GM12878 (cell line): ENCODE results near the gene FCRLA. TPM values are rescaled to one million over a fixed set of nuclear protein-coding genes. Genes with fewer than 3 reads are reported as not detected.
A peak's percentile ranks its signal among the peaks of the same experiment; 100 is the strongest.

ENCODE experiments used
- ATAC-seq: fragments of 200-7000 bp; cut with Tn5 transposase; 3 replicates; pipeline ENCODE4 v1.9.1; 2020; ENCODE audit warnings: mild to moderate bottlenecking, moderate library complexity
- BruUV-seq: library from RNA; stranded (reverse); fragments of 400-500 nt; replicated peaks from 2 replicates; lab custom pipeline; 2021; lab: Mats Ljungman, UMichigan
- CTCF ChIA-PET: fragments of 300-600 bp; sonication (Branson Sonifier 250); formaldehyde crosslinking; extraction: SDS; loops from one replicate; lab custom pipeline; 2021; ENCODE audit warnings: inconsistent platforms; lab: Yijun Ruan, JAX
- POLR2A ChIA-PET: fragments of 350-600 bp; formaldehyde crosslinking; extraction: SDS; loops from one replicate; lab custom pipeline; 2021; ENCODE audit warnings: inconsistent platforms; lab: Charles Lee
- RAD21 ChIA-PET: fragments of 300-600 bp; sonication (Branson Sonifier 250); formaldehyde crosslinking; loops from one replicate; lab custom pipeline; 2023; ENCODE audit warnings: antibody characterized with exemption; ENCODE audit not compliant: unreplicated experiment; lab: Charles Lee
- SMC1A ChIA-PET: fragments of 300-600 bp; sonication (Branson Sonifier 250); formaldehyde crosslinking; loops from one replicate; lab custom pipeline; 2023; ENCODE audit not compliant: unreplicated experiment, uncharacterized antibody; lab: Charles Lee
- DNase-seq: peaks from one replicate; pipeline ENCODE4 v3.0.0-alpha.2; 2011; ENCODE audit warnings: low read depth, low spot score
- FAIRE-seq: peaks from 3 replicates; lab custom pipeline; 2011; peaks lifted over from hg19 to GRCh38; lab: Jason Lieb, UNC
- H2AFZ ChIP-seq: 2 replicates; pipeline ENCODE4 v1.6.0; 2011; ENCODE audit warnings: low read depth, low read length, control low read depth; ENCODE audit not compliant: control insufficient read depth
- H3K27ac ChIP-seq: 2 replicates; pipeline ENCODE4 v1.5.1; 2011; ENCODE audit warnings: control low read depth; ENCODE audit not compliant: control insufficient read depth, insufficient read depth
- H3K27me3 ChIP-seq, 2 experiments: replicated peaks in 1 of 2; 2 replicates each; pipeline versions ENCODE4 v1.6.0 to v1.6.1; 2011; ENCODE audit warnings: low read length in 1 of 2; ENCODE audit not compliant: control insufficient read depth in 2 of 2, insufficient read depth in 2 of 2
- H3K36me3 ChIP-seq, 2 experiments: 2 replicates each; pipeline ENCODE4 v1.5.1; 2011; ENCODE audit warnings: low read length in 1 of 2; ENCODE audit not compliant: control insufficient read depth in 2 of 2, insufficient read depth in 2 of 2
- H3K4me1 ChIP-seq: 2 replicates; pipeline ENCODE4 v1.6.1; 2011; ENCODE audit warnings: mild to moderate bottlenecking, low read length, moderate library complexity, mixed read lengths; ENCODE audit not compliant: control insufficient read depth, insufficient read depth
- H3K4me2 ChIP-seq: 2 replicates; pipeline ENCODE4 v1.6.0; 2011; ENCODE audit warnings: control low read depth; ENCODE audit not compliant: control insufficient read depth, insufficient read depth
- H3K4me3 ChIP-seq: fragments of 200-600 bp; sonication (generic); 2 replicates; pipeline ENCODE4 v1.5.1; 2016
- H3K79me2 ChIP-seq: 2 replicates; pipeline ENCODE4 v1.6.0; 2011; ENCODE audit warnings: low read length; ENCODE audit not compliant: control insufficient read depth, insufficient read depth
- H3K9ac ChIP-seq: 2 replicates; pipeline ENCODE4 v1.8.0; 2011; ENCODE audit warnings: low read length, control low read depth, mixed read lengths; ENCODE audit not compliant: control insufficient read depth, insufficient read depth
- H3K9me3 ChIP-seq: replicated peaks from 3 replicates; pipeline ENCODE4 v1.5.1; 2011; ENCODE audit warnings: mild to moderate bottlenecking, low read length; ENCODE audit not compliant: control insufficient read depth, insufficient read depth
- H4K20me1 ChIP-seq: 2 replicates; pipeline ENCODE4 v1.6.0; 2011; ENCODE audit not compliant: control insufficient read depth, insufficient read depth
- BHLHE40 ChIP-seq, 2 experiments: fragments of 450-650 bp in 1 of 2; IDR thresholded peaks; 2 replicates each; pipeline ENCODE4 v1.6.1; 2011 to 2017; ENCODE audit warnings: low read depth in 2 of 2, borderline replicate concordance in 1 of 2, improper control_type of control experiment in 1 of 2, low read length in 1 of 2, mild to moderate bottlenecking in 1 of 2
- CREM ChIP-seq: IDR thresholded peaks from 2 replicates; pipeline ENCODE4 v1.6.1; 2014; ENCODE audit warnings: antibody characterized with exemption, low read depth
- DPF2 ChIP-seq: fragments of 450-650 bp; IDR thresholded peaks from 2 replicates; pipeline ENCODE4 v1.6.1; 2017; ENCODE audit warnings: mild to moderate bottlenecking
- ETV6 ChIP-seq, 2 experiments: fragments of 450-650 bp in 1 of 2; IDR thresholded peaks in 1 of 2; conservative IDR thresholded peaks in 1 of 2; 2 replicates each; pipeline ENCODE4 v1.6.1; 2014; ENCODE audit warnings: antibody characterized with exemption in 1 of 2, borderline replicate concordance in 1 of 2, low read depth in 1 of 2, mild to moderate bottlenecking in 1 of 2, moderate library complexity in 1 of 2
- HDAC2 ChIP-seq: fragments of 200-600 bp; sonication (generic); IDR thresholded peaks from 2 replicates; pipeline ENCODE4 v1.6.1; 2017
- MEF2A ChIP-seq: IDR thresholded peaks from 2 replicates; pipeline ENCODE4 v1.6.1; 2011; ENCODE audit warnings: low read depth, mild to moderate bottlenecking, low read length, moderate library complexity; ENCODE audit not compliant: insufficient read depth
- MTA2 ChIP-seq: fragments of 450-650 bp; IDR thresholded peaks from 2 replicates; pipeline ENCODE4 v1.6.1; 2016; ENCODE audit warnings: low read depth, mild to moderate bottlenecking, moderate library complexity
- POU2F2 ChIP-seq: IDR thresholded peaks from 3 replicates; pipeline ENCODE4 v1.6.1; 2011; ENCODE audit warnings: low read depth, mild to moderate bottlenecking, low read length, borderline replicate concordance
- RCOR1 ChIP-seq: conservative IDR thresholded peaks from 2 replicates; pipeline ENCODE4 v1.6.1; 2012; ENCODE audit warnings: low read depth, low read length, improper control_type of control experiment
- STAT1 ChIP-seq: fragments of 450-650 bp; conservative IDR thresholded peaks from 2 replicates; pipeline ENCODE4 v1.6.1; 2014; ENCODE audit warnings: antibody characterized with exemption, mild to moderate bottlenecking
- TCF12 ChIP-seq: IDR thresholded peaks from 2 replicates; pipeline ENCODE4 v1.6.1; 2011; ENCODE audit warnings: low read depth, mild to moderate bottlenecking, low read length
- YY1 ChIP-seq: IDR thresholded peaks from 2 replicates; pipeline ENCODE4 v1.6.1; 2011; ENCODE audit warnings: low read depth, mild to moderate bottlenecking, low read length
- WGBS: methylation state at CpG from one replicate; pipeline ENCODE4 v1.1.6; 2016; ENCODE audit warnings: low lambda C conversion rate; ENCODE audit not compliant: insufficient replicate concordance, insufficient coverage; ENCODE audit errors: missing lambda C conversion rate; 5-methylcytosine and 5-hydroxymethylcytosine counted together
- in situ Hi-C: fragments of 300-500 bp; cut with MboI; formaldehyde crosslinking; loops from 9 replicates; pipeline ENCODE4 v1.14.3; 2018; ENCODE audit warnings: mixed read lengths
- intact Hi-C: fragments of 100-400 bp; cut with micrococcal nuclease; formaldehyde crosslinking; loops from one replicate; pipeline ENCODE4 v1.14.2; 2022; ENCODE audit not compliant: unreplicated experiment
- polyA plus RNA-seq, 11 experiments: library from polyadenylated mRNA; depleted of rRNA in 4 of 11; unstranded in 6 of 11; stranded (reverse) in 5 of 11; fragments of >200 nt; fragmentation: Nextera tagmentation in 4 of 11; fragmentation: Illumina TruSeq in 1 of 11; extraction: Ambion mirVana in 4 of 11; extraction: Trizol in 1 of 11; gene quantifications; 1 replicate in 1 of 11; 2 replicates in 10 of 11; pipeline versions ENCODE4 v1.2.1 to v1.2.3, GENCODE V29; 2011 to 2016; ENCODE audit warnings: inconsistent platforms in 2 of 11, missing spikeins in 2 of 11, low read depth in 1 of 11
- total RNA-seq, 4 experiments: library from RNA; depleted of rRNA in 3 of 4; stranded (reverse); fragments of >200 nt in 3 of 4; fragmentation: Illumina TruSeq in 1 of 4; extraction: Trizol in 1 of 4; gene quantifications; 2 replicates each; pipeline versions ENCODE4 v1.2.1 to v1.2.3, GENCODE V29; 2013 to 2021
- TF ChIP-seq, protein P1 (sequence below), 3 experiments: IDR thresholded peaks in 2 of 3; conservative IDR thresholded peaks in 1 of 3; 2 replicates each; pipeline ENCODE4 v1.5.1; 2011; ENCODE audit warnings: low read depth in 3 of 3, low read length in 3 of 3, mild to moderate bottlenecking in 3 of 3, control low read depth in 2 of 3, moderate library complexity in 2 of 3, inconsistent platforms in 1 of 3, mixed read lengths in 1 of 3; ENCODE audit not compliant: control insufficient read depth in 2 of 3, insufficient read depth in 1 of 3; ENCODE audit errors: extremely low read depth in 1 of 3
- TF ChIP-seq, protein P2 (sequence below): IDR thresholded peaks from 2 replicates; pipeline ENCODE4 v1.6.1; 2012; ENCODE audit warnings: low read length, inconsistent platforms
- TF ChIP-seq, protein P3 (sequence below): fragments of 450-650 bp; IDR thresholded peaks from 2 replicates; pipeline ENCODE4 v1.6.1; 2017; ENCODE audit warnings: antibody characterized with exemption, mild to moderate bottlenecking, moderate library complexity

Gene FCRLA
- total and polyA plus RNA-seq, 10 of the 15 experiments (the other 5 are each of a cell fraction or from before 2014, with no cell fraction given), result 130 to 714 (median 374) TPM

- 6% methylated on average over 8 of the region's 8 CpGs for WGBS
- in situ Hi-C loops (loop anchor here (5.0 to 10.0 kb wide), 3 partner anchors 93 to 545 kb away; partner anchors contain the start of gene ADAMTS4), intact Hi-C loops (loop anchor here (1.0 to 10.0 kb wide), 5 partner anchors 33 to 345 kb away; partner anchors contain the start of genes FCGR3A and FCRLA)
- DNase-seq, result no peak
- H2AFZ ChIP-seq, result peak overlapping the region; percentile 54; the same call in 1 of the 2 replicates
- H3K79me2 ChIP-seq, result no peaks in the 10 kb centered on the region
- ATAC-seq, result peak; percentile 51
- H3K27me3 ChIP-seq, result no peaks in the 10 kb centered on the region
- ChIA-PET SMC1A (interaction anchor here (0.7 to 9.7 kb wide), 18 partner anchors 8 to 742 kb away, joined by 3 to 97 read pairs (median 7); partner anchors contain the start of genes DUSP12 and FCRLA), POLR2A (interaction anchor here (0.6 to 5.0 kb wide), 5 partner anchors 9 to 128 kb away, joined by 3 to 34 read pairs (median 3); partner anchors contain the start of genes DUSP12 and FCRLA), RAD21 (interaction anchor here (0.6 to 6.4 kb wide), 16 partner anchors 9 to 574 kb away, joined by 3 to 85 read pairs (median 18); partner anchors contain the start of genes DUSP12, FCRLA, PPOX and TOMM40L), CTCF (interaction anchor here (0.8 to 16.4 kb wide), 27 partner anchors 9 to 548 kb away, joined by 3 to 262 read pairs (median 5); partner anchors contain the start of genes DUSP12, FCGR2A, FCRLA and TOMM40L)
- no peaks in the 10 kb centered on the region for H3K9me3 ChIP-seq
- H3K4me2 ChIP-seq, result peak overlapping the region; percentile 36
- no TSS peak for BruUV-seq
- peak overlapping the region; percentile 83 for H3K27ac ChIP-seq
- H3K4me1 ChIP-seq, result peaks cover 71% of the 10 kb centered on the region
- peak overlapping the region; percentile 31; the same call in 1 of the 2 replicates for H3K4me3 ChIP-seq
- no peaks in the 10 kb centered on the region for H4K20me1 ChIP-seq
- peak overlapping the region; percentile 17; the same call in 1 of the 2 replicates for H3K9ac ChIP-seq
- peak; percentile 92 for FAIRE-seq
- no peaks in the 10 kb centered on the region for H3K36me3 ChIP-seq
- TF ChIP-seq HDAC2 (no peak), STAT1 (no peak), ETV6 (conservative IDR thresholded peaks at IDR 0.05 in 1 of 2, IDR thresholded peaks at IDR 0.05 in 1 of 2; ENCODE audit: borderline replicate concordance in 1 of 2, low read depth in 1 of 2) (peak in 1 of 2 experiments; percentile 40; a peak in 1 of 4 replicates), DPF2 (0 out of 2 replicates have a peak, but pooled peaks have one; percentile 40), MTA2 (peak; percentile 25; the same call in 1 of the 2 replicates), MEF2A (0 out of 2 replicates have a peak, but pooled peaks have one; percentile 24), BHLHE40 (IDR thresholded peaks at IDR 0.05; ENCODE audit: borderline replicate concordance in 1 of 2, low read depth in 2 of 2, low read length in 1 of 2) (no peak), TCF12 (0 out of 2 replicates have a peak, but pooled peaks have one; percentile 36), RCOR1 (no peak), CREM (peak; percentile 35; the same call in 1 of the 2 replicates), POU2F2 (peak; percentile 79; the same call in 1 of the 3 replicates), YY1 (0 out of 2 replicates have a peak, but pooled peaks have one; percentile 4)
- TF ChIP-seq, protein P1, sequence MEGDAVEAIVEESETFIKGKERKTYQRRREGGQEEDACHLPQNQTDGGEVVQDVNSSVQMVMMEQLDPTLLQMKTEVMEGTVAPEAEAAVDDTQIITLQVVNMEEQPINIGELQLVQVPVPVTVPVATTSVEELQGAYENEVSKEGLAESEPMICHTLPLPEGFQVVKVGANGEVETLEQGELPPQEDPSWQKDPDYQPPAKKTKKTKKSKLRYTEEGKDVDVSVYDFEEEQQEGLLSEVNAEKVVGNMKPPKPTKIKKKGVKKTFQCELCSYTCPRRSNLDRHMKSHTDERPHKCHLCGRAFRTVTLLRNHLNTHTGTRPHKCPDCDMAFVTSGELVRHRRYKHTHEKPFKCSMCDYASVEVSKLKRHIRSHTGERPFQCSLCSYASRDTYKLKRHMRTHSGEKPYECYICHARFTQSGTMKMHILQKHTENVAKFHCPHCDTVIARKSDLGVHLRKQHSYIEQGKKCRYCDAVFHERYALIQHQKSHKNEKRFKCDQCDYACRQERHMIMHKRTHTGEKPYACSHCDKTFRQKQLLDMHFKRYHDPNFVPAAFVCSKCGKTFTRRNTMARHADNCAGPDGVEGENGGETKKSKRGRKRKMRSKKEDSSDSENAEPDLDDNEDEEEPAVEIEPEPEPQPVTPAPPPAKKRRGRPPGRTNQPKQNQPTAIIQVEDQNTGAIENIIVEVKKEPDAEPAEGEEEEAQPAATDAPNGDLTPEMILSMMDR (IDR thresholded peaks at IDR 0.05 in 2 of 3, conservative IDR thresholded peaks at IDR 0.05 in 1 of 3; ENCODE audit: control insufficient read depth in 2 of 3, extremely low read depth in 1 of 3, insufficient read depth in 1 of 3, low read depth in 3 of 3, low read length in 3 of 3), result no peak
- TF ChIP-seq, protein P2, sequence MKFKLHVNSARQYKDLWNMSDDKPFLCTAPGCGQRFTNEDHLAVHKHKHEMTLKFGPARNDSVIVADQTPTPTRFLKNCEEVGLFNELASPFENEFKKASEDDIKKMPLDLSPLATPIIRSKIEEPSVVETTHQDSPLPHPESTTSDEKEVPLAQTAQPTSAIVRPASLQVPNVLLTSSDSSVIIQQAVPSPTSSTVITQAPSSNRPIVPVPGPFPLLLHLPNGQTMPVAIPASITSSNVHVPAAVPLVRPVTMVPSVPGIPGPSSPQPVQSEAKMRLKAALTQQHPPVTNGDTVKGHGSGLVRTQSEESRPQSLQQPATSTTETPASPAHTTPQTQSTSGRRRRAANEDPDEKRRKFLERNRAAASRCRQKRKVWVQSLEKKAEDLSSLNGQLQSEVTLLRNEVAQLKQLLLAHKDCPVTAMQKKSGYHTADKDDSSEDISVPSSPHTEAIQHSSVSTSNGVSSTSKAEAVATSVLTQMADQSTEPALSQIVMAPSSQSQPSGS, result peak; percentile 37; the same call in 1 of the 2 replicates
- TF ChIP-seq, protein P3, sequence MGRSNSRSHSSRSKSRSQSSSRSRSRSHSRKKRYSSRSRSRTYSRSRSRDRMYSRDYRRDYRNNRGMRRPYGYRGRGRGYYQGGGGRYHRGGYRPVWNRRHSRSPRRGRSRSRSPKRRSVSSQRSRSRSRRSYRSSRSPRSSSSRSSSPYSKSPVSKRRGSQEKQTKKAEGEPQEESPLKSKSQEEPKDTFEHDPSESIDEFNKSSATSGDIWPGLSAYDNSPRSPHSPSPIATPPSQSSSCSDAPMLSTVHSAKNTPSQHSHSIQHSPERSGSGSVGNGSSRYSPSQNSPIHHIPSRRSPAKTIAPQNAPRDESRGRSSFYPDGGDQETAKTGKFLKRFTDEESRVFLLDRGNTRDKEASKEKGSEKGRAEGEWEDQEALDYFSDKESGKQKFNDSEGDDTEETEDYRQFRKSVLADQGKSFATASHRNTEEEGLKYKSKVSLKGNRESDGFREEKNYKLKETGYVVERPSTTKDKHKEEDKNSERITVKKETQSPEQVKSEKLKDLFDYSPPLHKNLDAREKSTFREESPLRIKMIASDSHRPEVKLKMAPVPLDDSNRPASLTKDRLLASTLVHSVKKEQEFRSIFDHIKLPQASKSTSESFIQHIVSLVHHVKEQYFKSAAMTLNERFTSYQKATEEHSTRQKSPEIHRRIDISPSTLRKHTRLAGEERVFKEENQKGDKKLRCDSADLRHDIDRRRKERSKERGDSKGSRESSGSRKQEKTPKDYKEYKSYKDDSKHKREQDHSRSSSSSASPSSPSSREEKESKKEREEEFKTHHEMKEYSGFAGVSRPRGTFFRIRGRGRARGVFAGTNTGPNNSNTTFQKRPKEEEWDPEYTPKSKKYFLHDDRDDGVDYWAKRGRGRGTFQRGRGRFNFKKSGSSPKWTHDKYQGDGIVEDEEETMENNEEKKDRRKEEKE, result no peak
Measured at GRCh38 chr1:161739865-161740566, 33.0 kb downstream of the FCRLA start.
